Suprapubic skin (tissue), 3 donors: ENCODE measurements around the gene FAM216B.

ENCODE experiments used
- CTCF ChIP-seq, 2 donors: fragments of 200-600 bp in 1 of 2; fragments of 450-650 bp in 1 of 2; sonication (generic) in 1 of 2; IDR thresholded peaks; one replicate each; pipeline ENCODE4 v1.5.1; 2016 to 2019; ENCODE audit warnings: antibody characterized with exemption in 2 of 2, mild to moderate bottlenecking in 1 of 2, moderate library complexity in 1 of 2
- POLR2A ChIP-seq, 2 donors: fragments of 450-650 bp; IDR thresholded peaks; one replicate each; pipeline ENCODE4 v1.6.1; 2017; ENCODE audit warnings: antibody characterized with exemption in 2 of 2, mild to moderate bottlenecking in 2 of 2, moderate library complexity in 2 of 2

GRCh38 chr13:42746866-42747265, 34.5 kb upstream of the FAM216B start:
- no peak for TF ChIP-seq CTCF (IDR thresholded peaks at IDR 0.05)
- TF ChIP-seq POLR2A (IDR thresholded peaks at IDR 0.05) = no peak
